Fibroblast of skin of scalp (primary cell): ENCODE results near the gene IP6K1.
A peak's percentile ranks its signal among the peaks of the same experiment; 100 is the strongest.
"Not testable (repeated sequence)": the region's sequence is repeated elsewhere in the genome, so short reads cannot be mapped to it uniquely, and the experiment has no call there.

Experiments
- DNase-seq: peaks from one replicate; pipeline ENCODE4 v3.0.0-alpha.2; 2013

IP6K1 gene

GRCh38 chr3:49793486-49794085 is 7.2 kb upstream of the IP6K1 start:
- no peak for DNase-seq

GRCh38 chr3:49792371-49793150 is 6.2 kb upstream of the IP6K1 start:
- DNase-seq: no peak

GRCh38 chr3:49791571-49791970 is 5.2 kb upstream of the IP6K1 start:
- no peak for DNase-seq

- DNase-seq: peak; percentile 17
Measured at GRCh38 chr3:49790626-49791411, 4.5 kb upstream of the IP6K1 start.

- no peak for DNase-seq
Measured at GRCh38 chr3:49788056-49788455, 1.7 kb upstream of the IP6K1 start.

GRCh38 chr3:49787536-49787935 is 1.2 kb upstream of the IP6K1 start:
- DNase-seq: no peak

GRCh38 chr3:49787182-49787464 is 781 bp upstream of the IP6K1 start:
- DNase-seq: no peak

GRCh38 chr3:49785565-49786356 is 581 bp downstream of the IP6K1 start:
- DNase-seq: peak; percentile 9

- DNase-seq: not testable (repeated sequence)
Measured at GRCh38 chr3:49782277-49782676, 4.1 kb downstream of the IP6K1 start.

- DNase-seq: no peak
Measured at GRCh38 chr3:49781415-49782199, 4.7 kb downstream of the IP6K1 start.

- DNase-seq: not testable (repeated sequence)
Measured at GRCh38 chr3:49780975-49781365, 5.4 kb downstream of the IP6K1 start.

- DNase-seq: no peak
Measured at GRCh38 chr3:49780080-49780974, 6.0 kb downstream of the IP6K1 start.

GRCh38 chr3:49779358-49780079 is 6.8 kb downstream of the IP6K1 start:
- peak; percentile 52 for DNase-seq

- not testable (repeated sequence) for DNase-seq
Measured at GRCh38 chr3:49776101-49776500, 10.2 kb downstream of the IP6K1 start.

GRCh38 chr3:49775538-49775937 is 10.8 kb downstream of the IP6K1 start:
- no peak for DNase-seq

GRCh38 chr3:49772703-49773102 is 13.6 kb downstream of the IP6K1 start:
- no peak for DNase-seq

GRCh38 chr3:49771340-49771938 is 14.9 kb downstream of the IP6K1 start:
- DNase-seq: no peak

- no peak for DNase-seq
Measured at GRCh38 chr3:49769926-49770325, 16.4 kb downstream of the IP6K1 start.

GRCh38 chr3:49769286-49769915 is 16.9 kb downstream of the IP6K1 start:
- DNase-seq: no peak
